GM18861 (cell line): Measurements from ENCODE around the gene HPDL.

Experiments
- ATAC-seq: cut with Tn5 transposase; IDR thresholded peaks from one replicate; pipeline ENCODE4 v1.9.1; 2021; ENCODE audit not compliant: unreplicated experiment

Gene HPDL

DNA sequence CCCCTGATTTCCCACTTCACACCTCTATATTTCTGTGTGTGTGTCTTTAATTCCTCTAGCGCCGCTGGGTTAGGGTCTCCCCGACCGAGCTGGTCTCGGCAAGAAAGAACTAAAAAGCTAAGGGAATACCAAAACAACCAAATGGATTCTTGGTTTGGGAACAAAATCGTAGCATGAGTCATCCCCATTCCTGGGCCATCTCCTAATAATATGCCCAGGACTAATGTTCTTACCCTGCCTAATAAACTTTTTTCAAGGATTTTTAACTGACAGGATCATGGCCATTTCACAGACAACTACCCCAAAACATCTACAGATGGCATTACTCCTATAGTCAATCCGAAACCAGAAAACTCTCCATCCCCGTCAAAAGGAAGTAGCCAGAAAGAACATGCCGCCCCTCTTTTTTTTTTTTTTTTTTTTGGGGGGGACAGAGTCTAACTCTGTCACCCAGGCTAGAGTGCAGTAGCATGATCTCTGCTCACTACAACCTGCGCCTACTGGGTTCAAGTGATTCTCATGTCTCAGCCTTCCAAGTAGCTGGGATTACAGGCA, 4.1 kb upstream of the HPDL start:
- ATAC-seq = no peak

- no peak for ATAC-seq
Observed at GRCh38 chr1:45325851-45326506, 716 bp upstream of the HPDL start.

DNA sequence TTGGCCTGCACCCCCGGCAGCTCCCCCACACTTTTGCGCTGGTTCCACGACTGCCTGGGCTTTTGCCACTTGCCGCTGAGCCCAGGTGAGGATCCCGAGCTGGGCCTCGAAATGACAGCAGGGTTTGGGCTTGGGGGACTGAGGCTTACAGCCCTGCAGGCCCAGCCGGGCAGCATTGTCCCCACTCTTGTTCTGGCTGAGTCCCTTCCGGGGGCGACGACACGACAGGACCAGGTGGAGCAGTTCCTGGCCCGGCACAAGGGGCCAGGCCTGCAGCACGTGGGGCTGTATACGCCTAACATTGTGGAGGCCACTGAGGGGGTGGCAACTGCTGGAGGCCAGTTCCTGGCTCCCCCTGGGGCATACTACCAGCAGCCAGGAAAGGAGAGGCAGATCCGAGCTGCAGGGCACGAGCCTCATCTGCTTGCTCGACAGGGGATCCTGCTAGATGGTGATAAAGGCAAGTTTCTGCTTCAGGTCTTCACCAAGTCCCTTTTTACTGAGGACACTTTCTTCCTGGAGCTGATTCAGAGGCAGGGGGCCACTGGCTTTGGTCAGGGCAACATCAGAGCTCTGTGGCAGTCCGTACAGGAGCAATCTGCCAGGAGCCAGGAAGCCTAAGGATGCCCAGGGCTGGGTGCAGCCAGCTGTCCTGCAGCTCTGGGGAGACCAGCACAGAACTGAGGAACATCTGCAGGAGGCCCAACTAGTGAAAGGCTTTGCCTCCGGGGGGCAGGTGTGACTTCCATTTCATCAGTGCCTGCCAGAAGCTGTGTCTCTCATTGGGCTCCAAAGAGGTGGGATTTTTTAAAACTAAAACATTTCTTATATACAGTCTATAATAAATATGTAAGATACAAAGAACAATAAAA, 1.2 kb downstream of the HPDL start:
- ATAC-seq = no peak

- ATAC-seq = no peak
Observed at GRCh38 chr1:45328680-45329079, 2.0 kb downstream of the HPDL start.

- no peak for ATAC-seq
Observed at GRCh38 chr1:45329445-45329844, 2.8 kb downstream of the HPDL start.

DNA sequence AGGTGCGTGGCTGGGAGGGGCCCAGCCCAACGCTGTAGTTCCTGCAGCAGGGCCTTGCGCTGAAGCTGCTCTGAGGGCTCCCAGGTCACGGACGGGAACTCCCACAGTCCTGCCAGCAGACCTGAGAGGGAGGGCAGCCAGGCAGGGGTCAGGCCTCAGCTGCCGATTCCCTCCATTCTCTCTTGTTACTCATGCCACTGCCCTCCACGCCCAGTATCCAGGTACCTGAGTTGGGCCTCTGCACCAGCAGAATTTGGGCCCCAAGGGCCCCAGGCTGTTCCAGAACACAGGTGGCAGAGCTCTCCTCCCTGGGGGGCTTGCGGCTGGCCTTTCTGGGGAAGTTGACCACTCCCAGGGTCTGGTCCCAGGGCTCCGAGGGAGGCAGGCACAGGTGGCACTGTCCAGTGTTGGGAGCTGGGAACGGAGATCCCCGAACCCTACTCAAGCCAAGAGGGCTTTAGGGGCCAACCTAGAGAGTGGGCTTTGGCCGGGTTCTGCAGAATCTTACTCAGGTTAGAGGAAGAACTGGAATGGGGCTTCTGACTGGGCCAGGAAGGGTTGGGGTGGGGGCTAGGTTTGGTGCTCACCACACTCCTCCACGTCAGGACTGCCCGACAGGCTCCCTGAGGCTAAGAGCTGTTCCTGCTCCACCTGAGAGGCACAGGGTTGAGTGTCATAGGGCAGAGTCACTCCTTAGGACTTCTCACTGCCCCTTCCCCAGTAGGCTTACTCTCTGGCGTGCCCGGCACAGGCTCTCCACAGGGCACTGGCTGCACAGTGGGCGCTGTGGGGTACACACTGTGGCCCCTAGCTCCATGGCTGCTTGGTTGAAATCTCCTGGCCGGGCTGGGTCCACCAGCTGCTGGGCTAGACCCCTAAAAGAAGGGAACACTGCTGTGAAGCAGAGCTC, 5.0 kb downstream of the HPDL start:
- ATAC-seq = no peak

DNA sequence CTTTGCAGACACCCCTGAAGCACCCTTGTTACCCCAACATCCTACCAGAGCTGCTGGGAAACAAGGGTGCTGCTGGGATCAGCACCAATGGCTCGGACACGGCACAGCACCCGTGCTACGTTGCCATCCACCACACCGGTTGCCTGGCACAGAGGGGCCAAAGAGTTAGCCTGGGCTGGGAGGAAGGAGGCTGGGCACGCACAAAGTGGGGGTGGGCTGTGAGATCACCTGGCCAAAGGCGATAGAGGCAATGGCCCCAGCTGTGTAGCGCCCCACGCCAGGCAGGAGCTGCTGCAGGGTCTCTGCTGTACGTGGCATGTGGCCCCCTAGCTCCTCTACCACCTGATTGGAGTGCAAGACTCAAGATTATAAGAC, 5.6 kb downstream of the HPDL start:
- no peak for ATAC-seq

DNA sequence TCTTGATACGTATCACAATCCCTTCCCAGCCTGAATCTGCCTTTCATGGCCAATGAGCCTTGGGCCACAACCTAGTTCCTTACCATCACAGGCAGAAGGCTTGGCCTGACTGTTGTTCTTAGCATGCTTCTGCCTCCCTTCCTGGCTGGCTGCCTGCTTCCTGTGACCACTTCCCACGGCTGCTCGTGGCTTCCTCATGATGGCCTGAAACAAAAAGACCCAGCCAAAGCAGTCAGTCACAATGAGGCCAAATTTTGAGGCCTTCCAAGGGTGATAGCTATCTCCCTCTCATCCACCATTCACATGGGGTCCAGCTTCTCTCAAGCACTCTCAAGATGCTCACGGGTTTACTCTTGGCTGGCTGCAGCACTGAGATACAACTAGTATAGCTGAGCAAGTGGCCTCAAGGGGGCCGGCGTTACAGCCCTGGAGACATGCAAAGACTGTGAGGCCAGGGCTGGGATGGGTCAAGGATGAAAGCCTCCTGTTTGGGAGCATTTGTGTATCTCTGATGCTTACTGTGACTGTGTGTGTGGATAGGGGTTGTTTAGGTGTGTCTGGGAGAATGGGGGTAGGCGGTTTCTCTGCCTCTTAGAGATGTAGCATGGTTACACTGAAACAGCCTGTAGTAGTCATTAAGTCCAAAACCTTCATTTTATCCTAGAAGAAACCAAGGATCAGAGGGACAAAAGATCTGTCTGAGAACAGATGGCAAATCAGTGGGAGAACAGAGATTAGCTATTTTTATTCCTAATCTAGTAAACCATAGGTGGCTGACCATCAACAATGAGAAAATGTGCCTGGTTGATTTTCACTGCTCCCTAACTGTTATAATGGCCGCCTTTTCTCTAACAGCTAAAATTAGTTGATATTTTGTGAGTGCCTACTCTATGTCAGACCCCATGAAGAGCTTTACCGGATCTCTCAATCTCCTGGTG, 7.9 kb downstream of the HPDL start:
- ATAC-seq = no peak

GRCh38 chr1:45335855-45336324, 9.2 kb downstream of the HPDL start:
- ATAC-seq = no peak

GRCh38 chr1:45337630-45338325, 11.1 kb downstream of the HPDL start:
- ATAC-seq = no peak

GRCh38 chr1:45339789-45340558, 13.3 kb downstream of the HPDL start, which contains the start of the genes MUTYH and TOE1:
Gene MUTYH (minus strand): TSS chr1:45340440. CDS start chr1:45334505, 5,935 bp downstream.
Gene TOE1 (plus strand): TSS chr1:45340170. CDS start chr1:45340253, 83 bp downstream.
- ATAC-seq = peak; percentile 58

DNA sequence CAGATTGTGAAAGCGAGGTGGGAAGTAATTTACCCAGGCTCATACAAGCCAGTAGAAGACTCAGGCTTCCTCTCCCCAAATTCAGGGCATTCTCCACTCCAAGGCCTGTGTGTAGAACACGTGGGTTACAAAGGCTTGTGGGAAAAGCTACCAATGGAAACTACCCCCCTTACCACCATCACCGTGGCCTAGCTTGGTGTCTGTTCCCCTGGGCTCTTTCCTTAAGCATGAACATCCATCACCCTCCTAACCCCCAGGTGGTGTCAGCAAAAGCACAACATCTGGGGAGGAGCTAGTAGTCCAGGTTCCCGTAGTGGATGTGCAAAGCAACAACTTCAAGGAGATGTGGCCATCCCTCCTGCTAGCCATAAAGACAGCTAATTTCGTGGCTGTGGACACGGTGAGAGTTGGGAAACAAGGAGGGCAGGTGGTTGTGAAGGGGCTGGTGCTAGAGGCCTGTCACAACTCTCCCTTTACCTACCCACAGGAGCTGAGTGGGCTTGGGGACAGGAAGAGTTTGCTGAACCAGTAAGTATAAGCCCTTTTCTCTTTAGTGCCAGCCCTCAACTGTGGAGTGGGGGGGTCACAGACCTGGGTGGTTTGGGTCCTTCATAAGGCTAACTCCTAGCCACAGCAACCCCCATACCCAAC, 14.2 kb downstream of the HPDL start:
- no peak for ATAC-seq

- ATAC-seq = no peak
Observed at GRCh38 chr1:45344499-45344898, 17.8 kb downstream of the HPDL start.

- no peak for ATAC-seq
Observed at GRCh38 chr1:45345014-45345413, 18.3 kb downstream of the HPDL start.

DNA sequence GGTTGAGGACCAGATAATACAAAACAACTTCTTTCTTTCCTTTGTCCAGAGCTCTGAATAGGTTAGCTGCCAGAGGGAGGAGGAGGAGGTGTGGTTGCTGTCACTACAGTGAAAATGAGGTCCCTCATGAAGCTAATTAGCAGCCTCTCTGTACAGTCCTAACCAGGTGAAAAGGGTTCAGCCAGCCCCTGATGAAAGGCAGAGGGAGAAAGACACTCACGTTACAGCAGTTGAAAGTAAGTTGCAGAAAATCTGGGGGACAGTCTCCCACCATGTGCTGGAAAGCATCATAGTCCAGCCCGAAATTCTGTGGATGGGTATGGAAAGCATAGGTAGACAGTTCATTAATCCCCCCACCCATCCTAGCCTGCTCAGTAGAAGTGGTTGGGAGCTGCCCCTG, 19.8 kb downstream of the HPDL start:
- ATAC-seq = no peak

- ATAC-seq = no peak
Observed at GRCh38 chr1:45348020-45348419, 21.3 kb downstream of the HPDL start.

GRCh38 chr1:45348609-45348965, 21.9 kb downstream of the HPDL start:
- ATAC-seq = no peak
